Measurements from ENCODE around the gene DOCK1. TPM values are rescaled to one million over a fixed set of nuclear protein-coding genes. Genes with fewer than 3 reads are reported as not detected.
"Not testable (repeated sequence)": the region's sequence is repeated elsewhere in the genome, so short reads cannot be mapped to it uniquely, and the experiment has no call there.

The DOCK1 gene
- total RNA-seq, 1 donor from 2014 or later: 57.8 TPM

- H3K27me3 Mint-ChIP-seq (ENCODE audit: low read depth): peaks cover 15% of the 10 kb centered on the region
- H3K9me3 Mint-ChIP-seq (ENCODE audit: low read depth): no peaks in the 10 kb centered on the region
- H3K36me3 Mint-ChIP-seq (ENCODE audit: low read depth): no peaks in the 10 kb centered on the region
- TF ChIP-seq, protein P1, sequence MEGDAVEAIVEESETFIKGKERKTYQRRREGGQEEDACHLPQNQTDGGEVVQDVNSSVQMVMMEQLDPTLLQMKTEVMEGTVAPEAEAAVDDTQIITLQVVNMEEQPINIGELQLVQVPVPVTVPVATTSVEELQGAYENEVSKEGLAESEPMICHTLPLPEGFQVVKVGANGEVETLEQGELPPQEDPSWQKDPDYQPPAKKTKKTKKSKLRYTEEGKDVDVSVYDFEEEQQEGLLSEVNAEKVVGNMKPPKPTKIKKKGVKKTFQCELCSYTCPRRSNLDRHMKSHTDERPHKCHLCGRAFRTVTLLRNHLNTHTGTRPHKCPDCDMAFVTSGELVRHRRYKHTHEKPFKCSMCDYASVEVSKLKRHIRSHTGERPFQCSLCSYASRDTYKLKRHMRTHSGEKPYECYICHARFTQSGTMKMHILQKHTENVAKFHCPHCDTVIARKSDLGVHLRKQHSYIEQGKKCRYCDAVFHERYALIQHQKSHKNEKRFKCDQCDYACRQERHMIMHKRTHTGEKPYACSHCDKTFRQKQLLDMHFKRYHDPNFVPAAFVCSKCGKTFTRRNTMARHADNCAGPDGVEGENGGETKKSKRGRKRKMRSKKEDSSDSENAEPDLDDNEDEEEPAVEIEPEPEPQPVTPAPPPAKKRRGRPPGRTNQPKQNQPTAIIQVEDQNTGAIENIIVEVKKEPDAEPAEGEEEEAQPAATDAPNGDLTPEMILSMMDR (IDR thresholded peaks at IDR 0.05): no peak
- DNase-seq (ENCODE audit: low spot score): no peak
- no peak overlapping the region for H3K27ac Mint-ChIP-seq (ENCODE audit: unreplicated experiment)
- H3K4me1 Mint-ChIP-seq (ENCODE audit: low read depth): peaks cover 10% of the 10 kb centered on the region
- no peak overlapping the region for H3K4me3 Mint-ChIP-seq (ENCODE audit: unreplicated experiment)
These were observed 32.5 kb upstream of the DOCK1 start for GRCh38 chr10:126872768-126873167.

GRCh38 chr10:126876456-126876855 is 28.8 kb upstream of the DOCK1 start:
- H3K4me1 Mint-ChIP-seq (ENCODE audit: low read depth): peaks cover 4% of the 10 kb centered on the region
- H3K9me3 Mint-ChIP-seq (ENCODE audit: low read depth): no peaks in the 10 kb centered on the region
- H3K4me3 Mint-ChIP-seq (ENCODE audit: unreplicated experiment): no peak overlapping the region
- H3K27me3 Mint-ChIP-seq (ENCODE audit: low read depth): peaks cover 23% of the 10 kb centered on the region
- no peak overlapping the region for H3K27ac Mint-ChIP-seq (ENCODE audit: unreplicated experiment)
- TF ChIP-seq, protein P1 (IDR thresholded peaks at IDR 0.05): no peak
- DNase-seq (ENCODE audit: low spot score): no peak
- no peaks in the 10 kb centered on the region for H3K36me3 Mint-ChIP-seq (ENCODE audit: low read depth)

- no peak for DNase-seq (ENCODE audit: low spot score)
- Mint-ChIP-seq H3K4me1 (ENCODE audit: low read depth) (peaks cover 7% of the 10 kb centered on the region), H3K9me3 (ENCODE audit: low read depth) (no peaks in the 10 kb centered on the region), H3K36me3 (ENCODE audit: low read depth) (no peaks in the 10 kb centered on the region), H3K27me3 (ENCODE audit: low read depth) (peaks cover 25% of the 10 kb centered on the region), H3K4me3 (ENCODE audit: unreplicated experiment) (no peak overlapping the region), H3K27ac (ENCODE audit: unreplicated experiment) (no peak overlapping the region)
- TF ChIP-seq, protein P1 (IDR thresholded peaks at IDR 0.05): no peak
These were observed 27.8 kb upstream of the DOCK1 start for GRCh38 chr10:126877390-126877789.

DNA sequence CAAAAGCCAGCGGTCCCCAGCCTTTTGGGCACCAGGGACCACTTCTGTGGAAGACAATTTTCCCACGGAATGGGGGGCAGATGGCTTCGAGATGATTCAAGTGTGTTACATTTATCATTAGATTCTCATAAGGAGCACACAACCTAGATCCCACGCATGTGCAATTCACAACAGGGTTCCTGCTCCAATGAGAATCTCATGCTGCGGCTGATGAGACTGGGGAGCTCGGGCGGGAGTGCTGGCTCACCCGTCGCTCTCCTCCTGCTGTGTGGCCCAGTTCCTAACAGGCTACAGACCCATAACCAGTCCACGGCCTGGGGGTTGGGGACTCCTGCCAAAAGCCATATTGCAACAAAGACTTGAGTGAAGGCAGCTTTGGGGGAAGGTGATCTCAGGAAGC is 26.6 kb upstream of the DOCK1 start:
- Mint-ChIP-seq H3K9me3 (ENCODE audit: low read depth) (no peaks in the 10 kb centered on the region), H3K36me3 (ENCODE audit: low read depth) (no peaks in the 10 kb centered on the region), H3K4me3 (ENCODE audit: unreplicated experiment) (no peak overlapping the region), H3K27me3 (ENCODE audit: low read depth) (peaks cover 25% of the 10 kb centered on the region), H3K27ac (ENCODE audit: unreplicated experiment) (no peak overlapping the region), H3K4me1 (ENCODE audit: low read depth) (peaks cover 3% of the 10 kb centered on the region)
- TF ChIP-seq, protein P1 (IDR thresholded peaks at IDR 0.05): no peak
- DNase-seq (ENCODE audit: low spot score): no peak

- no peak overlapping the region for H3K27ac Mint-ChIP-seq (ENCODE audit: unreplicated experiment)
- no peaks in the 10 kb centered on the region for H3K36me3 Mint-ChIP-seq (ENCODE audit: low read depth)
- no peak for DNase-seq (ENCODE audit: low spot score)
- no peaks in the 10 kb centered on the region for H3K9me3 Mint-ChIP-seq (ENCODE audit: low read depth)
- TF ChIP-seq, protein P1 (IDR thresholded peaks at IDR 0.05): no peak
- H3K27me3 Mint-ChIP-seq (ENCODE audit: low read depth): peaks cover 16% of the 10 kb centered on the region
- H3K4me1 Mint-ChIP-seq (ENCODE audit: low read depth): peaks cover 3% of the 10 kb centered on the region
- H3K4me3 Mint-ChIP-seq (ENCODE audit: unreplicated experiment): no peak overlapping the region
These were observed 24.3 kb upstream of the DOCK1 start for GRCh38 chr10:126880926-126881325.

DNA sequence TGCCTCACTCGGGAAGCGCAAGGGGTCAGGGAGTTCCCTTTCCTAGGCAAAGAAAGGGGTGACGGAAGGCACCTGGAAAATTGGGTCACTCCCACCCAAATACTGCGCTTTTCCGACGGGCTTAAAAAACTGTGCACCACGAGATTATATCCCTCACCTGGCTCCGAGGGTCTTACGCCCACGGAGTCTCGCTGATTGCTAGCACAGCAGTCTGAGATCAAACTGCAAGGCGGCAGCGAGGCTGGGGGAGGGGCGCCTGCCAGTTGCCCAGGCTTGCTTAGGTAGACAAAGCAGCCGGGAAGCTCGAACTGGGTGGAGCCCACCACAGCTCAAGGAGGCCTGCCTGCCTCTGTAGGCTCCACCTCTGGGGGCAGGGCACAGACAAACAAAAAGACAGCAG is 23.2 kb upstream of the DOCK1 start:
- H3K36me3 Mint-ChIP-seq (ENCODE audit: low read depth); DNase-seq (ENCODE audit: low spot score); H3K4me1 Mint-ChIP-seq (ENCODE audit: low read depth); H3K27ac Mint-ChIP-seq (ENCODE audit: unreplicated experiment); H3K9me3 Mint-ChIP-seq (ENCODE audit: low read depth): not testable (repeated sequence)
- peak overlapping the region; percentile 51 for H3K4me3 Mint-ChIP-seq (ENCODE audit: unreplicated experiment)
- peaks cover 11% of the 10 kb centered on the region for H3K27me3 Mint-ChIP-seq (ENCODE audit: low read depth)

- not testable (repeated sequence) for H3K4me3 Mint-ChIP-seq (ENCODE audit: unreplicated experiment); H3K9me3 Mint-ChIP-seq (ENCODE audit: low read depth); H3K27me3 Mint-ChIP-seq (ENCODE audit: low read depth)
These were observed 16.8 kb upstream of the DOCK1 start for GRCh38 chr10:126888436-126888835.

More at GRCh38 chr10:126888436-126888835, 16.8 kb upstream of the DOCK1 start:
- H3K36me3 Mint-ChIP-seq (ENCODE audit: low read depth); DNase-seq (ENCODE audit: low spot score); H3K4me1 Mint-ChIP-seq (ENCODE audit: low read depth); H3K27ac Mint-ChIP-seq (ENCODE audit: unreplicated experiment): not testable (repeated sequence)
